HG03097 (cell line): ENCODE data around the gene SLC29A3.
"Not testable (repeated sequence)": the region's sequence is repeated elsewhere in the genome, so short reads cannot be mapped to it uniquely, and the experiment has no call there.

Experiments
- ATAC-seq: cut with Tn5 transposase; IDR thresholded peaks from one replicate; pipeline ENCODE4 v1.9.1; 2021; ENCODE audit not compliant: unreplicated experiment, low FRiP score

The SLC29A3 gene

GRCh38 chr10:71343392-71343773, 24.3 kb downstream of the SLC29A3 start:
- ATAC-seq: no peak

- no peak for ATAC-seq
Observed at GRCh38 chr10:71344154-71344925, 25.3 kb downstream of the SLC29A3 start.

DNA sequence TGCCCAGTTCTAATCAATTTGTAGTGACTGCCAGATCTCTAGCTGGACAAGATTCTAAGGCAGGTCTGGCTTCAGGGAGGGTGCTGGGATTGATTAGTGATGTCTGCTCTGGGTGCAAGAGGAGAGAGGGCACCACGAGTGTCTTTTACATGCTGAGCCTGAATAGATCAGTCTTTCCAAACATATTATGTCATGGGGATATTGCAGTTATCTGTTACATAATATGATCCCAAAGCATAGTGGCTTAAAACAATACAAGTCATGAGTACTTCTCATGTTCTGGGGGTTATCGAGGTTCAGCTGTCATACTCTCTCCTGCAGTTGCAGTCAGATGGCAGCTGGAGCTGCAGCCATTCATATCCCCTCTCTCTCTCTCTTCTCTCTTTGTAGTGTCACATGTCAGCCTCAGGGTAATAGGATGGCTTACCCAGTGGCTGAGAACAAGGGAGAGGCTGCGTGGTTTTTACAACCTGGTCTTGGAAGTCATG, 26.0 kb downstream of the SLC29A3 start:
- ATAC-seq: no peak

- no peak for ATAC-seq
Observed at GRCh38 chr10:71345694-71346093, 26.6 kb downstream of the SLC29A3 start.

- ATAC-seq: no peak
Observed at GRCh38 chr10:71346731-71347130, 27.7 kb downstream of the SLC29A3 start.

- no peak for ATAC-seq
Observed at GRCh38 chr10:71347587-71348395, 28.7 kb downstream of the SLC29A3 start.

DNA sequence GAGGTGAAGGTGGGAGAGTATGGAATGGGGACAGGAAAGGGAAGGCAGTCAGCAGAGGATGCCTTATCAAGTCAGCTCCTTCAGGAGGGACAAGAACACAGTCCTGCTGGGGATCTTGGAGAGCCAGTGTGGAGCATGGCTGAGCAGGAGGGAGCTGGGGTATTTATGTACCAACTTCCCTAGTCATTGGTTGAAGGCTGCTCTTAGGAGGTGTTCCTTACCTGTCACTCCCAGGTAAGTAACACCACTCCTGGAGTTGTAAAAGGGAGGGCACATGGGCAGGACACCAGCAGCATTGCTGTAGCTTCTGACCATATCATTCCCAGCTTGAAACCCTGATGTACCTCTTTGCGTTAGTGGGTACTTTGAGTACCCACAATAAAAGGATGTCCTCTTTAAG, 29.8 kb downstream of the SLC29A3 start:
- no peak for ATAC-seq

GRCh38 chr10:71349406-71349805, 30.3 kb downstream of the SLC29A3 start:
- no peak for ATAC-seq

- ATAC-seq: no peak
Observed at GRCh38 chr10:71351087-71351486, 32.0 kb downstream of the SLC29A3 start.

GRCh38 chr10:71351628-71352319, 32.7 kb downstream of the SLC29A3 start:
- no peak for ATAC-seq

DNA sequence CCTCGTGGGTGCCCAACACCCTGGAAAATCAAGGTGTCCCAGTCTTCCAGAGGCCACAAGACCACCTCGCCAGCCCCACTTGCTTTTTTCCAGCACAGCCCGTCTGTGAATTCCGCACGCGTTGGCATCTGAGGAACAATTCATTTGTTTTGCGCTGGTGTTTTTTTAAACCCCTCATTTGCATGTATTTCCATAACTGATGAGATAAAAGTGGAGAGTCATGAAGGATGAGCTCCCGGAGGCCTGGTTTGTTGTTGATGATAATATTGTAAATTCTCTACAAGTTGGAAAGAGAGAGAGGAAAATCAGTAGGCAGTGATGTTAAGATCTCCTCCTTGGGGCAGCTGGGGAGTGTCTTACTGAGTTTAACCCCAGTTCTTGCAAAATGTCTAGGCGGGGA, 34.6 kb downstream of the SLC29A3 start:
- ATAC-seq: no peak

DNA sequence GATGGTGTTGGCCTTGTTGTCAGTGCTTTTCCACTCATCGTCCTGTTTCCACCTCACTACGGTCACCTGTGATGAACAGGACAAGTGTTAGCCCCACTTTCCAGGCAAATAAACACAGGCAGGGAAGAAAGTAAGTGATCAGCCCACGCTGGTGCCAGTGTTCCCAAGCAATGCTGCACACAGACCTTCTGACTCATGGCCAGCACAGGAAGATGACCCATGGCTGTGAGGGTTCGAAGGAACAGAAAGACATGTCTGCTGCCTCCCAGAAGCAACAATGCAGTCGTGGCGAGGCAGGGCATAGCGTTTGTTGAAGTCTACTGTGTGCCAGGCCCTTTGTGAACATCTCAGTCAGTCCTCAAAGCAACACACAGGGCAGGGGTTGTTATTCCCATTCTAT, 35.7 kb downstream of the SLC29A3 start:
- no peak for ATAC-seq

DNA sequence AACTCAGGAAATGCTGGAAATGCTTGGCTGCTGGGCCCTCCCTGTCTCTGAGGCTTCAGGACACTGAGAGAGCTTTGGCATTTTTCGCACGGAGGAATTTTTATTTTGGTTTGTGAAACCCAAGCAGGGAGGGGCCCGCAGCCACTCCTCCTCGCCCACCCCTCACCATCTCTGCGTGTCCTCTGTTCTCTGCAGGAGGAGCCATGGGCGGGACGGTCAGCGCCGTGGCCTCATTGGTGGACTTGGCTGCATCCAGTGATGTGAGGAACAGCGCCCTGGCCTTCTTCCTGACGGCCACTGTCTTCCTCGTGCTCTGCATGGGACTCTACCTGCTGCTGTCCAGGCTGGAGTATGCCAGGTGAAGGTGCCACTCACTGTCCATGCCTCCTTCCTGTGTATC, 36.8 kb downstream of the SLC29A3 start:
- no peak for ATAC-seq

DNA sequence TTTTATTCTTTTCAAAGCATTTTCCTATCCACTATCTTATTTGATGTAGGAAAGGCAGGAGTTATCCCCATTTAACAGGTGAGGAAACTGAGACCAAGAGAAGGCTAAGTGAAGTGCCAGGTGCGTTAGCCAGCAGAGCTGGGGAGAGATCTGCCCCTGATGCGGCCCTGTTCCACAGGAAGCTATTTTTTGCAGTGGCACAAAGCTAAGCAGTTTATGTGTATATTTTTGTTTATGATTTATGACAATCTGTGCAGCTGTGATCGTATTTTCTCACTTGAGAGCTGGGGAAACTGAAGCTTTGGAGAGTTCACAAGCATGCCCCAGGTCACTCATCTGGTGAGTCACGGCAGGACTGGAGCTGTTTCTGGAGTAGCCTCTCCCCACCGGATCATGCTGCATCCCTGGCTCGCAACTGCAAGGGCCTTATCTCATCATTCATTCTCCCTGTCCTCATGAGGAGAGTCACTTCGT, 38.8 kb downstream of the SLC29A3 start:
- ATAC-seq: no peak

DNA sequence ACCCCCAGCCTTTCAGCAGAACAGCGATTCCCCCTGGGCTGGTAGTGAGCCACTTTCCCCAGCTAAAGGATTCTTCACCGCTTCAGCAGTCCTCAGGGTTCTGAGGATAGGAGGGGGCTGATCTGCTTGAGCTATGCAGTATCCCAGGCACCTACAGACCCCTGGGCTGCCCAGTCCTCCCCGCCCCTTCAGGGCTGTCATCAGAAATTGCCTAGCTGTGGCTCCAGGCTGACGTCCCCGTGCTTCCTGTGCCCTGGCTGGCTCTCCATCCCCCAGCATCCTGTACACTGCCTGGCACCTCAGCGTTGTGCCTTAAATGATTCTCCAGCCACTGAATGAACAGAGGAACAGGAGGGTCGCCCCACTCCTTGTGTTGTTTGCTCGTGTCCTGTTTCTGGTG, 39.2 kb downstream of the SLC29A3 start:
- ATAC-seq: no peak

DNA sequence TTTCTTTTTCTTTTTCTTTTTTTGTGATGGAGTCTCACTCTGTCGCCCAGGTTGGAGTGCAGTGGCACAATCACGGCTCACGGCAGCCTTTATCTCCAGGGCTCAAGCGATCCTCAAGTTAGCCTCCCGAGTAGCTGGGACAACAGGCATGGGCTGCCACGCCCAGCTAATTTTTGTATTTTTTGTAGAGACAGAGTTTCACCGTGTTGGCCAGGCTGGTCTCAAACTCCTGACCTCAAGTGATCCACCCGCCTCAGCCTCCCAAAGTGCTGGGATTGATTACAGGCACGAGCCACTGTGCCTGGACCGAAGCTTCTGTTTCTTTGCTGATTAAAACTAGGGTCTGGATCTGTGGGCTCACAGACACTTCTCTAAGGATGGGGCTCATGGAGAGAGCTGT, 39.8 kb downstream of the SLC29A3 start:
- ATAC-seq: not testable (repeated sequence)

DNA sequence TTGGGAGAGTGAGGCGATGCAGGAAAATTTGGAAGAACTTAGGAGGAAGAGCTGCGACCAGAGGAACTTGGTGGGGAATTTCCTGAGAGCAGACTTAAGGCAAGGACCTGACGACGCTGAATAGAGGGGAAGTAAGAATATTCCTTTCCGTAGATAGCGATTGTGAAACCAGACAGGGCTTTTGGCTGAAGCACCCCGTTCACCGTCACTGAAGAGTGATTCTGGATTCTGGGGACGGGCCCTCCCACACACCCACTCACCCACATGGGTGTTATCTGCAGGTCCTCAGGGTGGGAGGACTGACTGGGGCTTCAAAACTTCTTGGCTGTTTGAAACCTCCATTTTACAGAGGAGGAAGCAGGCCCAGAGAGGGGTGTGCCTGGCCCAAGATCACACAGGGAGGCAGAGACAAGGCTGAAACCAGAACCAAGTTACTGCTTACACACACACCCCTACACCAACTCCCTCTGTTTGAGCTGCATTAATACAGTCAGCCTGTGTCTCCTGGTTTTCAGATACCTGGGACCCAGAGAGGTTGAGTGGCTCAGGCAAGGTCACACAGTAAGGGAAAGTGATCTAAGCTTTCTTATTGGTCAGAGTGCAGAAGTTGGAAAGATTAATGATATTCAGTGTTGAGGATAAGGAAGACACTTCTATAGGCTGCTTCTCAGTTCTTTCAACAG, 40.4 kb downstream of the SLC29A3 start:
- no peak for ATAC-seq

- no peak for ATAC-seq
Observed at GRCh38 chr10:71360735-71361134, 41.7 kb downstream of the SLC29A3 start.

DNA sequence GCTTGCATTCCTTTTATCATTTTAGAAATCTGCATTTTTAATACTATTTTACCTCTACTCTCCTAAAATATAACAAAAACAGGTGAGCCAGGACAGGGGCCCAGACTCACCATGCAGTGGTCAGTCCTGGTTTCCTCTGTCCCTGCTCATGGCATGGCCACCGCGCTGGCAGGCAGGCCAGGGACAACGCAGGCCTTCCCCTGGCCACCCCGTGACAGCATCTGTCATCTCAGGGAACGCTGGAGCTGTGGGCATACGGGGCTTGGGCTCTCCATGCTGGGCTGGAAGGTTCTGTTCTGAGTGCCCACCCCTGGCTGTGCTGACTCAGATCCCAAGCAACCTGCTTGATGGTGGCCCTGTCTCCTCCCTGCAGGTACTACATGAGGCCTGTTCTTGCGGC, 42.5 kb downstream of the SLC29A3 start:
- ATAC-seq: no peak

GRCh38 chr10:71362141-71362540, 43.1 kb downstream of the SLC29A3 start:
- ATAC-seq: no peak

DNA sequence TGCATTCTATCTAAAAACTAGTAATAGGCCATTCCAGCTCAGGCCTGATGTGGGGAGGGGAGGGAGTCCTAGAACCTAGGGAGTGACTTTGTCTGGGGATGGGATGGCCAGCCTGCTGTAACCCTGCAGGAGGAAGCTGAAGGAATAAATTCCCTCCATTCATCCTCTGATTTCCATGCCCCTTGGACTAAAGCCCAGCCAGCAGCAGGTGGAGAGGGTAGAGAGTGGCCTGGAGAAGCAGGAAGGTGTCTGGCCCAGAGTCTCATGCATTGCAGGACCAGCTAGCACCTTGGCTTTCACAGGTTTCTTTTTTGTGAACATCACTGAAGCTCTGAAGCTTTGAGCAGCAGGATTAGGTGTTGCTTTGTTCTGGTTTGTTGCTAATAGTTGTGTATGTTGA, 44.9 kb downstream of the SLC29A3 start:
- ATAC-seq: no peak
